ENCODE data around the gene EMSY. TPM values are rescaled to one million over a fixed set of nuclear protein-coding genes. Genes with fewer than 3 reads are reported as not detected.

EMSY gene
- total and polyA plus RNA-seq, 2 of the 13 experiments (the other 11 are each of a cell fraction or from before 2014, with no cell fraction given): 11.6 to 18.5 TPM

DNA sequence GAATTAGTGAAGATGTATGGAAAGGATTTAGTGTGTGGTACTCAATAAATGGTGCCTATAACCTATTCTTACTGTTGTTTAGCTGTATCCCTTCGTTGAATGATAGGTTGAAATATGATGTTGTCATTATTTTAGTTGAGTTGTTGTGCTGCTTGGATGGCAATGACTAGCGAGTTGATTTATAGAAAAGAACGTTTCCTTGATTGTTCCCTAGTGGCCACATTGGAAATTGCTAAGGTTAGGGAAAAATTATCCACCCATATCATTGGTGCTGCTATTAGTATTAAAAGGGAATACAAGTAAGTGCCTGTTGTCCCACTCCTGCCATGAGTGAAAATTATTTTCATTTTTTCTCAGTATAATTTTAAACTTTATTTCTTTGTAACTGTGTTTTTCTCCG, 14.5 kb downstream of the EMSY start (continued):
- TF ChIP-seq MATR3 (CRISPR knock-in tag; IDR thresholded peaks at IDR 0.05) (no peak), TSC22D2 (CRISPR knock-in tag; IDR thresholded peaks at IDR 0.05; ENCODE audit: borderline replicate concordance) (no peak)
- TF ChIP-seq, protein P1, sequence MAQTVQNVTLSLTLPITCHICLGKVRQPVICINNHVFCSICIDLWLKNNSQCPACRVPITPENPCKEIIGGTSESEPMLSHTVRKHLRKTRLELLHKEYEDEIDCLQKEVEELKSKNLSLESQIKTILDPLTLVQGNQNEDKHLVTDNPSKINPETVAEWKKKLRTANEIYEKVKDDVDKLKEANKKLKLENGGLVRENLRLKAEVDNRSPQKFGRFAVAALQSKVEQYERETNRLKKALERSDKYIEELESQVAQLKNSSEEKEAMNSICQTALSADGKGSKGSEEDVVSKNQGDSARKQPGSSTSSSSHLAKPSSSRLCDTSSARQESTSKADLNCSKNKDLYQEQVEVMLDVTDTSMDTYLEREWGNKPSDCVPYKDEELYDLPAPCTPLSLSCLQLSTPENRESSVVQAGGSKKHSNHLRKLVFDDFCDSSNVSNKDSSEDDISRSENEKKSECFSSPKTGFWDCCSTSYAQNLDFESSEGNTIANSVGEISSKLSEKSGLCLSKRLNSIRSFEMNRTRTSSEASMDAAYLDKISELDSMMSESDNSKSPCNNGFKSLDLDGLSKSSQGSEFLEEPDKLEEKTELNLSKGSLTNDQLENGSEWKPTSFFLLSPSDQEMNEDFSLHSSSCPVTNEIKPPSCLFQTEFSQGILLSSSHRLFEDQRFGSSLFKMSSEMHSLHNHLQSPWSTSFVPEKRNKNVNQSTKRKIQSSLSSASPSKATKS (CRISPR knock-in tag; IDR thresholded peaks at IDR 0.05): no peak

DNA sequence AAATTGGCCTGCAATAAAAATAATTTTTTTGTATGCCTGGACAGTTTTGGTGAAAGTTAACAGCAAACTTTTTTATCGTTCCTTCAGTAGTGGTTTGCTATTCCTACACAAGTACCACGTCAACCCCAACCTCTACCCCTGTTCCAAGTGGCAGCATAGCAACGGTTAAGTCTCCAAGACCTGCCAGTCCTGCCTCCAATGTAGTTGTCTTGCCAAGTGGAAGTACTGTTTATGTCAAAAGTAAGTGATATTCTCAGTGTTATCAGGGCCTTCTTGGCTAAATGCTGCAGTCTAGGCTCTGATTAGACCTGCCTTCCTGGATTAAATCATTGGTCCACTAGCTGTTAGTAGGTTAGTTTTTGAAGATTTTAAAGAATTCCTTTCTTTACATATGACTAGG, 15.0 kb downstream of the EMSY start:
- no peaks in the 10 kb centered on the region; the same call in 1 of the 2 replicates for H4K20me1 ChIP-seq (ENCODE audit: insufficient read depth, low read length)
- H3K9me3 ChIP-seq (ENCODE audit: low read length): no peaks in the 10 kb centered on the region
- FAIRE-seq (no peak), ATAC-seq (no peak), DNase-seq (ENCODE audit: low spot score) (no peak)
- no peak overlapping the region for H2AFZ ChIP-seq (ENCODE audit: low read length)
- BruUV-seq (replicated peaks): no TSS peak
- H3K36me3 ChIP-seq (replicated peaks in 1 of 2; ENCODE audit: control insufficient read depth in 1 of 2, insufficient read depth in 2 of 2, low read length in 2 of 2): peaks cover 8 to 32% of the 10 kb centered on the region in 2 experiments
- intact Hi-C loops (cut with micrococcal nuclease; ENCODE audit: unreplicated experiment): no loop called here
- POLR2A ChIA-PET: no interaction called here
- H3K4me1 ChIP-seq (ENCODE audit: insufficient read depth, low read length): no peaks in the 10 kb centered on the region
- WGBS (ENCODE audit: low lambda C conversion rate): 97% methylated on average over 3 of the region's 3 CpGs
- CTCF ChIA-PET (ENCODE audit: low intra/inter-chr PET ratio, low total read pairs): no interaction called here
- no peak overlapping the region for H3K9ac ChIP-seq (ENCODE audit: insufficient read depth, low read depth, low read length)
- H3K4me3 ChIP-seq (replicated peaks in 1 of 3; ENCODE audit: insufficient read depth in 1 of 3, low read depth in 2 of 3, low read length in 3 of 3): no peak overlapping the region
- H3K27ac ChIP-seq (ENCODE audit: extremely low read length, insufficient read depth, low read length): no peak overlapping the region
- H3K27me3 ChIP-seq (ENCODE audit: control insufficient read depth in 1 of 2, insufficient read depth in 2 of 2, low read length in 2 of 2): no peaks in the 10 kb centered on the region
- no peak overlapping the region for H3K4me2 ChIP-seq (ENCODE audit: low read depth, low read length)
- in situ Hi-C loops (cut with HindIII; ENCODE audit: extremely low pct_ligation_motif_present, low pct_unique_long_range_greater_than_20kb): no loop called here
- H3K79me2 ChIP-seq (ENCODE audit: insufficient read depth, low read length): no peaks in the 10 kb centered on the region
- no peak for TF ChIP-seq ZNF432 (CRISPR knock-in tag; IDR thresholded peaks at IDR 0.05; ENCODE audit: borderline replicate concordance)
- no peak for TF ChIP-seq YY1 (IDR thresholded peaks at IDR 0.05; ENCODE audit: insufficient read depth, insufficient replicate concordance, low read depth, low read length)
- no peak for TF ChIP-seq ZNF484 (CRISPR knock-in tag; IDR thresholded peaks at IDR 0.05; ENCODE audit: borderline replicate concordance, low read depth)
- TF ChIP-seq ZNF572 (CRISPR knock-in tag; IDR thresholded peaks at IDR 0.05): no peak
- TF ChIP-seq, protein P2, sequence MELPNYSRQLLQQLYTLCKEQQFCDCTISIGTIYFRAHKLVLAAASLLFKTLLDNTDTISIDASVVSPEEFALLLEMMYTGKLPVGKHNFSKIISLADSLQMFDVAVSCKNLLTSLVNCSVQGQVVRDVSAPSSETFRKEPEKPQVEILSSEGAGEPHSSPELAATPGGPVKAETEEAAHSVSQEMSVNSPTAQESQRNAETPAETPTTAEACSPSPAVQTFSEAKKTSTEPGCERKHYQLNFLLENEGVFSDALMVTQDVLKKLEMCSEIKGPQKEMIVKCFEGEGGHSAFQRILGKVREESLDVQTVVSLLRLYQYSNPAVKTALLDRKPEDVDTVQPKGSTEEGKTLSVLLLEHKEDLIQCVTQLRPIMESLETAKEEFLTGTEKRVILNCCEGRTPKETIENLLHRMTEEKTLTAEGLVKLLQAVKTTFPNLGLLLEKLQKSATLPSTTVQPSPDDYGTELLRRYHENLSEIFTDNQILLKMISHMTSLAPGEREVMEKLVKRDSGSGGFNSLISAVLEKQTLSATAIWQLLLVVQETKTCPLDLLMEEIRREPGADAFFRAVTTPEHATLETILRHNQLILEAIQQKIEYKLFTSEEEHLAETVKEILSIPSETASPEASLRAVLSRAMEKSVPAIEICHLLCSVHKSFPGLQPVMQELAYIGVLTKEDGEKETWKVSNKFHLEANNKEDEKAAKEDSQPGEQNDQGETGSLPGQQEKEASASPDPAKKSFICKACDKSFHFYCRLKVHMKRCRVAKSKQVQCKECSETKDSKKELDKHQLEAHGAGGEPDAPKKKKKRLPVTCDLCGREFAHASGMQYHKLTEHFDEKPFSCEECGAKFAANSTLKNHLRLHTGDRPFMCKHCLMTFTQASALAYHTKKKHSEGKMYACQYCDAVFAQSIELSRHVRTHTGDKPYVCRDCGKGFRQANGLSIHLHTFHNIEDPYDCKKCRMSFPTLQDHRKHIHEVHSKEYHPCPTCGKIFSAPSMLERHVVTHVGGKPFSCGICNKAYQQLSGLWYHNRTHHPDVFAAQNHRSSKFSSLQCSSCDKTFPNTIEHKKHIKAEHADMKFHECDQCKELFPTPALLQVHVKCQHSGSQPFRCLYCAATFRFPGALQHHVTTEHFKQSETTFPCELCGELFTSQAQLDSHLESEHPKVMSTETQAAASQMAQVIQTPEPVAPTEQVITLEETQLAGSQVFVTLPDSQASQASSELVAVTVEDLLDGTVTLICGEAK (IDR thresholded peaks at IDR 0.05): no peak
- TF ChIP-seq, protein P2 (CRISPR knock-in tag; IDR thresholded peaks at IDR 0.05): no peak
- TF ChIP-seq, protein P3, sequence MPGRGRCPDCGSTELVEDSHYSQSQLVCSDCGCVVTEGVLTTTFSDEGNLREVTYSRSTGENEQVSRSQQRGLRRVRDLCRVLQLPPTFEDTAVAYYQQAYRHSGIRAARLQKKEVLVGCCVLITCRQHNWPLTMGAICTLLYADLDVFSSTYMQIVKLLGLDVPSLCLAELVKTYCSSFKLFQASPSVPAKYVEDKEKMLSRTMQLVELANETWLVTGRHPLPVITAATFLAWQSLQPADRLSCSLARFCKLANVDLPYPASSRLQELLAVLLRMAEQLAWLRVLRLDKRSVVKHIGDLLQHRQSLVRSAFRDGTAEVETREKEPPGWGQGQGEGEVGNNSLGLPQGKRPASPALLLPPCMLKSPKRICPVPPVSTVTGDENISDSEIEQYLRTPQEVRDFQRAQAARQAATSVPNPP (CRISPR knock-in tag; IDR thresholded peaks at IDR 0.05): no peak
